Measurements from ENCODE around the gene SMIM35.

Gene SMIM35

DNA sequence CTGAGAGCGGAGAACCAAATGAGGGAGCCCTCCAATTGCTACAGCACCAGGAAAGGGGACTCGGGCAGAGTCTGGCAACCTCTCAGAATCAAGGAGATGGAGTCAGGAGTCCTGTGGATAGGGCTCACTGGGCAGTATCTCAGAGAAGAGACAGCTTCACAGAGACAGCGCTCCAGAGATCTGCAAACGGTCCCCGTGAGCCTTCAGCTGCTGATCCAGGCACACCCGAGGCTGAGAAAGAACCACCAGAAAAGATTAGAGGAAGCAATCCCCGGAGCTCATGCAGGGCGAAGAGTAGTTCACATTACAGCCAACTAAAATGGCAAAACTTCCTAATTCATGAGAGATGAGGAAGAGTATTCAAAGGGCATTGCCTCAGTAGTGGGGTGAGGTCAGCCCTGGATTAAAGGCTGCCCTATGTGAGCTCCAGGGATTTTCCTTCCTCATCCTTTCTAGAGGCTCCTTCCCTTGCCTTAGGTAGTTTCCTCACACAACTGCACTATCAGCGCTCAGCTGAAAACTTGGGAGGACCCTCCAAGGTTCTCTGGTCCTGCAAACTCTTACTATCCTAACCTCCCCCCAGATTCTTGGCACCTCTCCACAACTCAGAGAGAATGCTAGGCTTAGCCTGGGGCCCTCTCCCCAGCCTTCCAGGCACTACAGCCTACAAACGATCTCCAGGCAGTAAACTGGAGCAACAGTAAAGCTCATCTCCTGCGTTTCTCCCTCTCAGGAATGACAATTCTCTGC is 42.1 kb upstream of the SMIM35 start:
- TF ChIP-seq POLR2AphosphoS5 (IDR thresholded peaks at IDR 0.05; ENCODE audit: borderline replicate concordance, low read depth, low read length): no peak
- no peak for TF ChIP-seq FOXP2 (optimal IDR thresholded peaks at IDR 0.05; ENCODE audit: control extremely low read depth, extremely low read length, insufficient read depth)
- TF ChIP-seq EZH2 (IDR thresholded peaks at IDR 0.05): no peak
- Histone ChIP-seq H3K9ac (ENCODE audit: insufficient read length) (no peak overlapping the region), H3K36me3 (ENCODE audit: insufficient read depth, low read length) (no peaks in the 10 kb centered on the region), H3K9me3 (ENCODE audit: low read depth, low read length) (no peaks in the 10 kb centered on the region), H3K4me3 (no peak overlapping the region), H3K27ac (no peak overlapping the region)
- no peak for DNase-seq (ENCODE audit: low read depth, low spot score)

DNA sequence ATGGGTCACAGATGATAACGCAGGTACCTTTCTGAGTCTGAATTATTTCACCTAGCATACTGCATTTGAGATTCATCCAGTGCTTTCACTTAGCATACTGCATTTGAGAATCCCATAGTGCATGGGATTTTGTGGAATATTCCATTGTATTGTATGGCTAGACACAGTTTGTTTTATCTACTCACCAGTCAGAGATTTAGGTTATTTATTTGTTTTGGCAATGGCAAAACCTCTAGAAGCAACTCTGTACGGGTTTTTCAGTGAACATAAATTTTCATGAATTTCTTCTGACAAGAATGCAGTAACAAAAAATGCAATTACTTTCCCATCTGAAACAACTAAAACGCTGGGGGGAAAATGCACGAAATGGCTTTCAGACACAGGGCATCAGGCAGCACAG is 41.5 kb upstream of the SMIM35 start:
- TF ChIP-seq FOXP2 (optimal IDR thresholded peaks at IDR 0.05; ENCODE audit: control extremely low read depth, extremely low read length, insufficient read depth) (no peak), POLR2AphosphoS5 (IDR thresholded peaks at IDR 0.05; ENCODE audit: borderline replicate concordance, low read depth, low read length) (no peak), EZH2 (IDR thresholded peaks at IDR 0.05) (no peak)
- DNase-seq (ENCODE audit: low read depth, low spot score): no peak
- Histone ChIP-seq H3K9me3 (ENCODE audit: low read depth, low read length) (no peaks in the 10 kb centered on the region), H3K4me3 (no peak overlapping the region), H3K9ac (ENCODE audit: insufficient read length) (no peak overlapping the region), H3K27ac (no peak overlapping the region), H3K36me3 (ENCODE audit: insufficient read depth, low read length) (no peaks in the 10 kb centered on the region)

GRCh38 chr11:118126082-118126838 is 39.5 kb upstream of the SMIM35 start:
- TF ChIP-seq FOXP2 (optimal IDR thresholded peaks at IDR 0.05; ENCODE audit: control extremely low read depth, extremely low read length, insufficient read depth) (no peak), EZH2 (IDR thresholded peaks at IDR 0.05) (no peak), POLR2AphosphoS5 (IDR thresholded peaks at IDR 0.05; ENCODE audit: borderline replicate concordance, low read depth, low read length) (no peak)
- Histone ChIP-seq H3K4me3 (no peak overlapping the region), H3K27ac (no peak overlapping the region), H3K36me3 (ENCODE audit: insufficient read depth, low read length) (no peaks in the 10 kb centered on the region), H3K9me3 (ENCODE audit: low read depth, low read length) (no peaks in the 10 kb centered on the region), H3K9ac (ENCODE audit: insufficient read length) (no peak overlapping the region)
- DNase-seq (ENCODE audit: low read depth, low spot score): no peak

DNA sequence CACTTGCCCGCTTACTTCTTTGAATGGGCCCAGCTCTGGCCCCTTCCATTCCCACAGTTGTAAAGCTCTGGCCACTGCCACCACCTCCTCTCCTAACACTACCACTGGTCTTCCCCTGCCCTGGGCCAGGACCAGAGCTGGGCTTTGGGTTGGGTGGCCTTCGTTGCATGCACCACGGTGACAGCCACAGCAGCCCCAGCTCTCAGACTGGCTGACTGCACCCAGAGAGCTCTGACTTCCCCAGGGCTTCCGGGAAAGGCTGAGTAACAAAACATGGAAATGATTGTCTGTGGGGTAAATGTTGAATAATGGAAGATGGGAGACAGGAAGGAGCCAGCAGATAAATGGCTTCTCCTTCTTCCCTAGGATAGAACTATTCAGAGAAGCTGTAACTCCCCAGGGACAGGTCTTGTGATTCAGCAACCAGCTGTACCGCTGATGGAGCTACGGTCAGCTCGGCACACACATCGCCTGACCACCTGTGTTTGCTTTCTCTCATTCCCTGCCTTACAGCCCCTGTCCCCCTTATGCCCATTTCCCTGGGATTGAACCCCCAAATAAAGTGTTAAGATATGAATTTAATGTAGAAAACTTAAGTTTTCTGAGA is 38.3 kb upstream of the SMIM35 start:
- Histone ChIP-seq H3K9ac (ENCODE audit: insufficient read length) (no peak overlapping the region), H3K27ac (no peak overlapping the region), H3K9me3 (ENCODE audit: low read depth, low read length) (no peaks in the 10 kb centered on the region), H3K36me3 (ENCODE audit: insufficient read depth, low read length) (no peaks in the 10 kb centered on the region), H3K4me3 (no peak overlapping the region)
- TF ChIP-seq POLR2AphosphoS5 (IDR thresholded peaks at IDR 0.05; ENCODE audit: borderline replicate concordance, low read depth, low read length): no peak
- TF ChIP-seq EZH2 (IDR thresholded peaks at IDR 0.05): no peak
- DNase-seq (ENCODE audit: low read depth, low spot score): no peak

- Histone ChIP-seq H3K36me3 (ENCODE audit: insufficient read depth, low read length) (no peaks in the 10 kb centered on the region), H3K9me3 (ENCODE audit: low read depth, low read length) (no peaks in the 10 kb centered on the region), H3K9ac (ENCODE audit: insufficient read length) (no peak overlapping the region), H3K27ac (no peak overlapping the region), H3K4me3 (no peak overlapping the region)
- TF ChIP-seq POLR2AphosphoS5 (IDR thresholded peaks at IDR 0.05; ENCODE audit: borderline replicate concordance, low read depth, low read length): no peak
- no peak for DNase-seq (ENCODE audit: low read depth, low spot score)
Measured at GRCh38 chr11:118120793-118121192, 34.0 kb upstream of the SMIM35 start.

DNA sequence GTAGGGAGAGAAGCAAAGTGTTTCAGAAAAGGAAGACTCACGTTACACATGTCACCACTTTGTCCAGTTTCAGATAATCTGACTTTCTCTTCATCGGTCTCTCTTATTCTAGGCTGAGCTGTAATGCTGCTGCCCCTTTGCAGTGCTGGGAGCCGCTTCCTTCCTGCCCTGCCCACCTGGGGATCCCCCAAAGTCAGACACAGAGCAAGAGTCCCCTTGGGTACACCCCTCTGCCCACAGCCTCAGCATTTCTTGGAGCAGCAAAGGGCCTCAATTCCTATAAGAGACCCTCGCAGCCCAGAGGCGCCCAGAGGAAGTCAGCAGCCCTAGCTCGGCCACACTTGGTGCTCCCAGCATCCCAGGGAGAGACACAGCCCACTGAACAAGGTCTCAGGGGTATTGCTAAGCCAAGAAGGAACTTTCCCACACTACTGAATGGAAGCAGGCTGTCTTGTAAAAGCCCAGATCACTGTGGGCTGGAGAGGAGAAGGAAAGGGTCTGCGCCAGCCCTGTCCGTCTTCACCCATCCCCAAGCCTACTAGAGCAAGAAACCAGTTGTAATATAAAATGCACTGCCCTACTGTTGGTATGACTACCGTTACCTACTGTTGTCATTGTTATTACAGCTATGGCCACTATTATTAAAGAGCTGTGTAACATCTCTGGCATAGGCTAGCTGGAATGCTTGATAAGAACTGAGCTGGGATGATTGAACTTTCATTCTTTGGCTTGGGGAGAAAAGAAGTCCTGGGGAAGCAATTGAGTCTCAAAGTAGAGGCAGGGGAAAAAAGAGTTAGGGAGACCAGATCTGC is 31.2 kb upstream of the SMIM35 start:
- no peak overlapping the region for H3K4me3 ChIP-seq
- no peak overlapping the region for H3K9ac ChIP-seq (ENCODE audit: insufficient read length)
- DNase-seq (ENCODE audit: low read depth, low spot score): no peak
- no peaks in the 10 kb centered on the region for H3K9me3 ChIP-seq (ENCODE audit: low read depth, low read length)
- H3K36me3 ChIP-seq (ENCODE audit: insufficient read depth, low read length): no peaks in the 10 kb centered on the region
- TF ChIP-seq EZH2 (IDR thresholded peaks at IDR 0.05) (no peak), POLR2AphosphoS5 (IDR thresholded peaks at IDR 0.05; ENCODE audit: borderline replicate concordance, low read depth, low read length) (no peak), FOXP2 (optimal IDR thresholded peaks at IDR 0.05; ENCODE audit: control extremely low read depth, extremely low read length, insufficient read depth) (no peak)
- H3K27ac ChIP-seq: no peak overlapping the region

GRCh38 chr11:118115048-118115447 is 28.3 kb upstream of the SMIM35 start:
- Histone ChIP-seq H3K27ac (no peak overlapping the region), H3K4me3 (no peak overlapping the region), H3K36me3 (ENCODE audit: insufficient read depth, low read length) (no peaks in the 10 kb centered on the region), H3K9ac (ENCODE audit: insufficient read length) (no peak overlapping the region), H3K9me3 (ENCODE audit: low read depth, low read length) (no peaks in the 10 kb centered on the region)
- no peak for TF ChIP-seq FOXP2 (optimal IDR thresholded peaks at IDR 0.05; ENCODE audit: control extremely low read depth, extremely low read length, insufficient read depth)
- no peak for DNase-seq (ENCODE audit: low read depth, low spot score)

DNA sequence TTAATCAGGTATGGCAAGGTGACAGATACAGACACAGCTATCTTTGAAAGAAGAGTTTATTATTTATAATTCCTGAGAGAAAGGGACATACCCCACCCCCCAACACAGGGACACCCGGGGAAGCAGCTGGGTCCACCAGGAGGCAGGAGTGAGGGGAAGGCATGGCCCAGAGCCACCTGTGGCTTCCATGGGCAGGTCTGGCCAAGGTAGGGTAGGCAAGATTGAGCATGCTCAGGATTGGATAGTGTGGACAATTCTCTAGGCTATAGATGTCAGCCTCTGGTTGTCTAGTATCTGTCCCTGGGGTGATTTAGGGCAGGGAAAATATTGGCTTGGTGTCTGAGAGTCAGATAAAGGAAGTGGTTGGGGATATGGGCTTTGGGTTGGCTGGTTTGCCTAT is 27.5 kb upstream of the SMIM35 start:
- Histone ChIP-seq H3K27ac (no peak overlapping the region), H3K9ac (ENCODE audit: insufficient read length) (no peak overlapping the region), H3K9me3 (ENCODE audit: low read depth, low read length) (no peaks in the 10 kb centered on the region), H3K4me3 (no peak overlapping the region), H3K36me3 (ENCODE audit: insufficient read depth, low read length) (no peaks in the 10 kb centered on the region)
- no peak for TF ChIP-seq POLR2AphosphoS5 (IDR thresholded peaks at IDR 0.05; ENCODE audit: borderline replicate concordance, low read depth, low read length)
- TF ChIP-seq FOXP2 (optimal IDR thresholded peaks at IDR 0.05; ENCODE audit: control extremely low read depth, extremely low read length, insufficient read depth): no peak
- TF ChIP-seq EZH2 (IDR thresholded peaks at IDR 0.05): no peak
- no peak for DNase-seq (ENCODE audit: low read depth, low spot score)
